ENCODE data around the gene SRPK3. TPM values are rescaled to one million over a fixed set of nuclear protein-coding genes. Genes with fewer than 3 reads are reported as not detected.
"Not testable (repeated sequence)": the region's sequence is repeated elsewhere in the genome, so short reads cannot be mapped to it uniquely, and the experiment has no call there.

SRPK3 gene
- total and polyA plus RNA-seq, 11 donors, result 8.8 to 49.7 (median 38.9) TPM

DNA sequence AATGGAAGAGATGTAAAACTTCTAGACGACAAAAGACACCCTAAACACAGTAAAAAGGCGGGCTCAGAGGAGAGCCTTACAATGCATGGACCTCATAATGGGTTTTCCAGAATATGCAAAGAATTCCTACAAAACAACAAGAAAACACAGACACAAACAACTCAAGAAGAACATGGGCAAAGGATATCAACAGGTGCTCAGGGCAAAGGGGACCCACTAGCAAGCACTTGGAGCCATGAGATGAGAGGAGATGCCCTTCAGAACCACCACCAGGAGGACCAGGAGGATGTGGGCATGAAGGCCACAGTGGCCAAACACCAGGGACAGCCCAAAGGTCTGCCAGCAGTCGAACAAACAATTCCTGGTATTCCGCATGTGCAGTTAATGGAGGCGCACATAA, 32.3 kb downstream of the SRPK3 start:
- Histone ChIP-seq H3K36me3 (no peaks in the 10 kb centered on the region), H3K4me1 (no peaks in the 10 kb centered on the region), H3K27ac (no peak overlapping the region), H3K27me3 (peaks cover 0 to 13% (median 0%) of the 10 kb centered on the region in 9 donors), H3K4me3 (no peak overlapping the region), H3K9me3 (no peaks in the 10 kb centered on the region)
- no peak for DNase-seq
- no peak for TF ChIP-seq POLR2A (IDR thresholded peaks at IDR 0.05)
- TF ChIP-seq, protein P1, sequence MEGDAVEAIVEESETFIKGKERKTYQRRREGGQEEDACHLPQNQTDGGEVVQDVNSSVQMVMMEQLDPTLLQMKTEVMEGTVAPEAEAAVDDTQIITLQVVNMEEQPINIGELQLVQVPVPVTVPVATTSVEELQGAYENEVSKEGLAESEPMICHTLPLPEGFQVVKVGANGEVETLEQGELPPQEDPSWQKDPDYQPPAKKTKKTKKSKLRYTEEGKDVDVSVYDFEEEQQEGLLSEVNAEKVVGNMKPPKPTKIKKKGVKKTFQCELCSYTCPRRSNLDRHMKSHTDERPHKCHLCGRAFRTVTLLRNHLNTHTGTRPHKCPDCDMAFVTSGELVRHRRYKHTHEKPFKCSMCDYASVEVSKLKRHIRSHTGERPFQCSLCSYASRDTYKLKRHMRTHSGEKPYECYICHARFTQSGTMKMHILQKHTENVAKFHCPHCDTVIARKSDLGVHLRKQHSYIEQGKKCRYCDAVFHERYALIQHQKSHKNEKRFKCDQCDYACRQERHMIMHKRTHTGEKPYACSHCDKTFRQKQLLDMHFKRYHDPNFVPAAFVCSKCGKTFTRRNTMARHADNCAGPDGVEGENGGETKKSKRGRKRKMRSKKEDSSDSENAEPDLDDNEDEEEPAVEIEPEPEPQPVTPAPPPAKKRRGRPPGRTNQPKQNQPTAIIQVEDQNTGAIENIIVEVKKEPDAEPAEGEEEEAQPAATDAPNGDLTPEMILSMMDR (IDR thresholded peaks at IDR 0.05), result no peak
- intact Hi-C loops (cut with DNase I), result no loop called here
- WGBS, 4 donors, result 81 to 95% (median 90%) methylated on average over 5 of the region's 5 CpGs
- no peak for ATAC-seq

DNA sequence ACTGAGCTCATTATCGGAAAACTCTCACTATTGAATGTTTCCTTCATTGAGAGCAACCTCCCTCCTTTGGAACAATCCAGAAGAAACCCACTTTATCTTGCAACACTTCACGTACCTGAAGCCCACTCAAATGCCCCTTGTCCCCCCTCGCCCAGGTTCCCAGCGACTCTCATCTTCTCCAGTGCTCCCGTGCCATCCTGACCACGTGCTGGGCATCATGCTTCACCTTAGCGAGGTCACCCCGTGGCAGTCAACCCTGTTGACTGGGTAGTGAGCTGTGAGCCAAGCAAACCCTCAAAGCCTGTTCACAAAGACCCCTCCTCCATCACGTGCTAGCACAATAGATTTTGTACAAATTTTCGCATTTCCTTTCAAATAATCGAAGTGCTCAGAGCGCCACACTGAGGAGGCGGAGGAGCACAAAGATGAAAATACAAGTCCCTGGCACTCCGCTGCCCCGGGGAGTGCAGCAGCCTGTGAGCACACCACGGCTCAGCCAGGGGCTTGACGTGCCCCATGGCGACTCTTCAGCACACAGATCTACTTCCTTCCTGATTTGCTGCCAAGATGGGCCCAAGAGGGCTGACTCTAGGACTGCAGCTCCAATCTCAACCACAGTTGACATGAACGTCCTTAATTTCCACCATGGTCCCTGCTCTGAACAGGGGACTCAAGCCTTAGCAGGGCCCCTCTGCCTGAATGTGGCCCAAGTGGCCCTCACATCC, 33.9 kb downstream of the SRPK3 start:
- DNase-seq, result peak in 1 of 5 donors; percentile 11
- no peak for ATAC-seq
- peaks cover 0 to 29% (median 0%) of the 10 kb centered on the region in 9 donors for H3K27me3 ChIP-seq
- TF ChIP-seq, protein P1 (IDR thresholded peaks at IDR 0.05), result no peak
- TF ChIP-seq POLR2A (IDR thresholded peaks at IDR 0.05), result no peak
- H3K4me1 ChIP-seq, result peaks cover 0 to 7% (median 0%) of the 10 kb centered on the region in 12 donors
- WGBS, 4 donors, result 72 to 78% (median 74%) methylated on average over 19 of the region's 19 CpGs
- H3K4me3 ChIP-seq, result no peak overlapping the region
- intact Hi-C loops (cut with DNase I), result no loop called here
- H3K27ac ChIP-seq, result no peak overlapping the region
- no peaks in the 10 kb centered on the region for H3K9me3 ChIP-seq
- H3K36me3 ChIP-seq, result no peaks in the 10 kb centered on the region

DNA sequence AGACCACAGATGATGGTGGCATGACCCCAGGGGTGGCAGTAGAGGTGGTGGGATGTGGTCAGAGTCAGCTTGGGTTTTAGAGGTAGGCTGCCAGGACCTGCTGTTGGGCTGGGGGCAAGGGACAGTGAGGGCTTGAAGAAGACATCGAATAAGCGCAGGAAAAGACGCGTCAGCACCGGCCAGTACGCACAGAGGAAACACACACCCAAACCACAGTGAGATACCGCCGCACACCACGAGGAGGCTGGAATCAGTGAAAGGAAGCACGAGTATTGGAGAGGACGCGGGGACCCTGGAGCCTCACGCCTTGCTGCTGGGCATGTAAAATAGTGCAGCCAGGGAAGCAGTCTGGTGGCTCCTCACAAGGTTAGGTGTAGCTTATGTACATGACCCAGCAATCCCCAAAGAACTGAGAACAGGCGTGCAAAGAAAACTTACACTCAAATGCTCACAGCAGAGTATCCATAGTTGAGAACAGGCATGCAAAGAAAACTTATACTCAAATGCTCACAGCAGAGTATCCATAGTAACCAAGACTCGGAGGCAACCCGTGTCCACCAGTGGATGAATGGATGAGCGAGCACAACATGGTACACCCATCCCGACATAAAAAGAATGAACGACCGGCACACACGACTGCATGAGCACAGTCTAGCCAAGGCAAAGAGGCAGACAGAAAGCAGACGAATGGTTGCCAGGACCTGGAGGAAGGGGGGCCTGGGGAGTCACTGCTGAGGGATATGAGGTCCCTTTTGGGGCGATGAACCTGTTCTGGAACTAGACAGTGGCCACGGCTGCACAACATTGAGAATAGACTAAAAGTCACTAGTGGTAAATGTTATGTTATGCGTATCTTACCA, 36.2 kb downstream of the SRPK3 start:
- Histone ChIP-seq H3K4me1 (peaks cover 0 to 7% (median 0%) of the 10 kb centered on the region in 12 donors), H3K4me3 (no peak overlapping the region), H3K36me3 (no peaks in the 10 kb centered on the region), H3K27ac (no peak overlapping the region), H3K27me3 (peaks cover 0 to 43% (median 0%) of the 10 kb centered on the region in 9 donors), H3K9me3 (no peaks in the 10 kb centered on the region)
- TF ChIP-seq, protein P1 (IDR thresholded peaks at IDR 0.05), result no peak
- TF ChIP-seq POLR2A (IDR thresholded peaks at IDR 0.05), result no peak
- DNase-seq (no peak), ATAC-seq (peak in 1 of 4 donors; percentile 42)
- WGBS, 4 donors, result 67 to 85% (median 77%) methylated on average over 25 of the region's 25 CpGs
- intact Hi-C loops (cut with DNase I), result no loop called here

DNA sequence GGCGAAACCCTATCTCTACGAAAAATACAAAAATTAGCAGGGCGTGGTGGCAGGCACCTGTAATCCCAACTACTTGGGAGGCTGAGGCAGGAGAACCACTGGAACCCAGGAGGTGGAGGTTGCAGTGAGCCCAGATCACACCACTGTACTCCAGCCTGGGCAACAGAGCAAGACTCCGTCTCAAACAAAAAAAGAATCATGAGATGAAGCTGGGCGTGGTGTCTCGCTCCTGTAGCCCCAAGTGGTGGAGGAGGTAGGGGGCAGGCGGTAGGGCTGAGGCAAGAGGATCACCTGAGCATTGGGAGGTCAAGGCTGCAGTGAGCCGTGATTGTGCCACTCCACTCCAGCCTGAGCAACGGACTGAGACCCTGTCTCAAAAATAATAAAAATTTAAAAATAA, 37.2 kb downstream of the SRPK3 start:
- H3K27ac ChIP-seq; DNase-seq; intact Hi-C loops (cut with DNase I); H3K9me3 ChIP-seq; ATAC-seq; H3K4me3 ChIP-seq; H3K36me3 ChIP-seq; H3K4me1 ChIP-seq: not testable (repeated sequence)
- H3K27me3 ChIP-seq, result peaks cover 0 to 47% (median 0%) of the 10 kb centered on the region in 9 donors
- 86 to 96% (median 91%) methylated on average over 9 of the region's 9 CpGs for WGBS, 4 donors
